NB4 (cell line): ENCODE results near the gene CD99.

Source experiments
- DNase-seq: peaks from one replicate; pipeline ENCODE4 v3.0.0; 2010; ENCODE audit warnings: low read depth
- H3K4me3 ChIP-seq: one replicate; pipeline ENCODE4 v1.5.1; 2011; ENCODE audit warnings: mild to moderate bottlenecking, low read depth, low read length, moderate library complexity
- MYC ChIP-seq: IDR thresholded peaks from 2 replicates; pipeline ENCODE4 v1.6.1; 2011; ENCODE audit warnings: low read depth, low read length
- POLR2A ChIP-seq: IDR thresholded peaks from 2 replicates; pipeline ENCODE4 v1.6.1; 2011; ENCODE audit warnings: mild to moderate bottlenecking; ENCODE audit not compliant: insufficient read length; ENCODE audit errors: extremely low read depth
- TF ChIP-seq, protein P1 (sequence below): IDR thresholded peaks from one replicate; pipeline ENCODE4 v1.5.1; 2012; ENCODE audit warnings: low read depth, low read length
- TF ChIP-seq, protein P2 (sequence below): IDR thresholded peaks from 2 replicates; pipeline ENCODE4 v1.6.1; 2011; ENCODE audit warnings: low read depth, low read length

The CD99 gene

DNA sequence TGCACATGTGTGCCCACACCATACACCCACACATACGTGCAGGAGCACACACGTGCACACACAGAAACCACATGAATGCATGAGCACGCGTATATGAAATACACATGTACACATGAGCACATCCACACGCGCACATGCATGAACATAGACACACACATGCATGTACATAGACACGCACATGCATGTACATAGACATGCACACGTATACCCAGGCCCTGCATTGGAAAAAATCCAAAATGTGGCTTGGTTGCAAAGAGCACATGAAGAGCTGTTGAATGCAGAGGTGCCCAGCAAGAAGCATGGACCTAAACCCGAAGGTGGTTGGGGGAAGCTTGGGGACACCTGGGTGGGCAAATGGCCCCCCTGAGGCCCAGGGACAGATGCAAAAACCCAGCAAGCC lies 18.5 kb downstream of the CD99 start:
- TF ChIP-seq, protein P1, sequence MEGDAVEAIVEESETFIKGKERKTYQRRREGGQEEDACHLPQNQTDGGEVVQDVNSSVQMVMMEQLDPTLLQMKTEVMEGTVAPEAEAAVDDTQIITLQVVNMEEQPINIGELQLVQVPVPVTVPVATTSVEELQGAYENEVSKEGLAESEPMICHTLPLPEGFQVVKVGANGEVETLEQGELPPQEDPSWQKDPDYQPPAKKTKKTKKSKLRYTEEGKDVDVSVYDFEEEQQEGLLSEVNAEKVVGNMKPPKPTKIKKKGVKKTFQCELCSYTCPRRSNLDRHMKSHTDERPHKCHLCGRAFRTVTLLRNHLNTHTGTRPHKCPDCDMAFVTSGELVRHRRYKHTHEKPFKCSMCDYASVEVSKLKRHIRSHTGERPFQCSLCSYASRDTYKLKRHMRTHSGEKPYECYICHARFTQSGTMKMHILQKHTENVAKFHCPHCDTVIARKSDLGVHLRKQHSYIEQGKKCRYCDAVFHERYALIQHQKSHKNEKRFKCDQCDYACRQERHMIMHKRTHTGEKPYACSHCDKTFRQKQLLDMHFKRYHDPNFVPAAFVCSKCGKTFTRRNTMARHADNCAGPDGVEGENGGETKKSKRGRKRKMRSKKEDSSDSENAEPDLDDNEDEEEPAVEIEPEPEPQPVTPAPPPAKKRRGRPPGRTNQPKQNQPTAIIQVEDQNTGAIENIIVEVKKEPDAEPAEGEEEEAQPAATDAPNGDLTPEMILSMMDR, result no peak
- TF ChIP-seq MYC, result no peak
- TF ChIP-seq, protein P2, sequence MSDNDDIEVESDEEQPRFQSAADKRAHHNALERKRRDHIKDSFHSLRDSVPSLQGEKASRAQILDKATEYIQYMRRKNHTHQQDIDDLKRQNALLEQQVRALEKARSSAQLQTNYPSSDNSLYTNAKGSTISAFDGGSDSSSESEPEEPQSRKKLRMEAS, result no peak; the same call in 1 of the 2 replicates
- TF ChIP-seq POLR2A, result no peak
- DNase-seq, result no peak
- no peak overlapping the region for H3K4me3 ChIP-seq

DNA sequence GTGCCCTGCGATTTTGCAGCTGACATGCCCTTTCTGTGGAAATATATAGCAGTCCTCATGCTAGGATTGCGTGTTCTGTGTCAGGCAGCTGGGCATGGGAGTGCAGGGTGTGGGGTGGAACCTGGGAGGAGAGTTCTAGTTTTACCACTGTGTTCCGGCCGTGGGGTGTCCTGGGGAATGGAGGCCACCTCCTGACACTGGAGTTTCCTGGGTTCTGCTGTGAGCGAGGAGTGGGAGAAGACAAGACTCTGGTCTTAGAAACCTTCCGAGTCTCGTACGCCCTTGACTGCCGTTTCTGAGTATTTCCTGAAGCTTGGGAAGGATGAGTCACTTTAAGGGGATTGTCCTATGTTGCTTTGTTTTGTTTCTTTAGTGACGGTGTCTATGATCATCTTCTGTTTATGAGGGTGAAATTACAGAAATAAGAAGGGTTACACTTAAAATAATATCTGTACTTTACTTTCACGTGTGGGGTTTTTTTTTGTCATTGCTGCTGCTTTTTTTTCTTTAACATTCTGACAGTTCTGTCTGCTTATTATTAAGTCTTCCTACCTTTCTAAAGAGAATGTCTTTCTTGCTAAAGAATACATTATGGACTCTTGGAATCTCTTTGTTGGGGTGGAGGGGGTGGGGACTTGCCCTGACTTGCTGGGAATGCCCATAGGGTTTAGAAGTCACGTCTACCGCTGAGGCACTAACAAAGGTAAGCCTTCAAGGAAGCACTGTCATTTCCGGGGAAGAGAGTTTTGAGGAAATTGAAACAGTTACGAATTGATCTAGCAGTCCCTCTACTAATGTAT lies 19.1 kb downstream of the CD99 start:
- no peak overlapping the region for H3K4me3 ChIP-seq
- no peak for TF ChIP-seq MYC
- no peak for TF ChIP-seq POLR2A
- TF ChIP-seq, protein P1, result no peak
- TF ChIP-seq, protein P2, result no peak
- DNase-seq, result peak; percentile 56

DNA sequence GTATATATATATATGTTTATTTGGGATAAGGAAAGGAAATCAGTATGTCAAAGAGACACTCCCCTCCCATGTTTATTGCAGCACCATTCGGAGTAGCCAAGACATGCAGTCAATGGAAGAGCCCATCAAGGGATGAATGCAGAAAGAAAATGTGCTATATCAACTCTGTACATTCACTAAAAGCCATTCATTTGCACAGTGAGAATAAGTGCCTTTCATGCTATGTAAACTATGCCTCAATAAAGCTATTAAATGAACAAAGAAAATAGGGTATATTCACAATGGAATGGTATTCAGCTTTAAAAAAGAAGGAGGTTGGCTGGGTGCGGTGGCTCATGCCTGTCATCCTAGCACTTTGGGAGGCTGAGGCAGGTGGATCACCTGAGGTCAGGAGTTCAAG lies 20.3 kb downstream of the CD99 start:
- no peak overlapping the region for H3K4me3 ChIP-seq
- TF ChIP-seq POLR2A (no peak), MYC (no peak)
- TF ChIP-seq, protein P2, result no peak
- TF ChIP-seq, protein P1, result no peak

DNA sequence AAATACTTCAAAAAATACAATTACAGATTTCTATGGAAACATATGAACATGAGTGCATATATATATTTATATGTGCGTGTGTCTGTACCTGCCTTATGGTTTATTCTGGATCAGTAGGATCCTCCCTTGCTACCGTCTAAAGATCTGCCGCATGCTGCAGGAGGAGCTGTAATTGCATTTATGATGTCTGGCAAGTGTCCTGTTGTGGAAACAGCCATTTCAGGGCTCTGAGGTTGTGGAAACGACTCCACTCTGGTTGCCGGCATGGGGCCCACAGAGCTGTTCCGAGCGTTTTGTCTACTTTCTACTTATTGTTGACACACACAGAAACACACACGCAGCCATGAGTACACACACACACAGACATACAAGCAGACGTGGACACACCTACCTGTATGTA lies 21.3 kb downstream of the CD99 start:
- TF ChIP-seq MYC (no peak), POLR2A (no peak)
- TF ChIP-seq, protein P1, result no peak
- TF ChIP-seq, protein P2, result no peak
- DNase-seq, result no peak
- H3K4me3 ChIP-seq, result no peak overlapping the region

More for the DNA sequence above, 20.3 kb downstream of the CD99 start:
- DNase-seq, result no peak

DNA sequence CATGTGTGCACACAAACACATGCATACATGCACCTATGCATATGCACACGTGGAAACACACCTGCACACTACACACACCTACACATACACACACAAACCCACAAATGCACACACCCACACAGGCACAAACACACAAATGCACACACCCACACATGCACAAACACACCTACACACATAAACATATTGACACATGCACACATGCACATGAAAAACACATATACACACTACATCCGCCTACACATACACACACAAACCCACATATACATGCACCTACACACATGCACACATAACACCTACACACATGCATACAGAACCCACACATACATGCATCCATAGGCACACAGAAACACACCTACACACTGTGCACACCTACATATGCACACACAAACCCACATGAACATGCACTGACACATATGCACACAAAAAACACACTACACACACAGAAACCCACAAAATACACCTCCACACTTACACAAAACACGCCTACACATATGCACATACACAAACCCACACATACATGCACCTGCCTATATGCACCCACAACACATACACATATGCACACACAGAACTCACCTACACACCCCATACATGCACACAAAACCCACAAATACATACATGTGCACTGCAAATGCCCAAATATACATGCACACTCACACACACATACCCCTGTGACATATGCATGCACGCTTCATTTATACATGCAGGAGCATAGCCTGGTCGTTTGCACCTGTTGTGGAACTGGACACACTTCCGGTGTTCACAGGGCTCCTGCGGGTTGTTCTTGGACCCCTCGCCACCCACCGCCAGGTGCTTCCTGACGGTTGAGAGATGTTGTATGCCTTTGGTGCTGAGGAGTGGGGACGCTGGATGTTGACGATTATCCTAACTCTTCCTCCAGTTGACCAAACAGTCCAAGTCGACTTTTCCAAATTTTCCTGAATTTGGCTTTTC lies 22.1 kb downstream of the CD99 start:
- no peak overlapping the region for H3K4me3 ChIP-seq
- no peak for DNase-seq
- no peak for TF ChIP-seq POLR2A
- no peak for TF ChIP-seq MYC
- TF ChIP-seq, protein P1, result no peak
- TF ChIP-seq, protein P2, result no peak
